Activated naive CD4-positive, alpha-beta T cell (primary cell): ENCODE data around the gene ZNF879.

Source experiments
- DNase-seq, 4 experiments: peaks; one replicate each; lab custom pipeline; 2025; lab: John Stamatoyannopoulos, UW

ZNF879 gene

GRCh38 chr5:179023528-179024189 lies at the start of gene ZNF879:
ZNF879 (plus strand) TSS chr5:179023804; CDS start chr5:179025005, 1,201 bp downstream.
- DNase-seq: peak; percentile 87 to 93 (median 90)

GRCh38 chr5:178981381-178981780 lies 42.2 kb upstream of the ZNF879 start:
- DNase-seq: no peak

- DNase-seq: no peak
Measured at GRCh38 chr5:178982941-178983340, 40.7 kb upstream of the ZNF879 start.

GRCh38 chr5:178983728-178984127 lies 39.9 kb upstream of the ZNF879 start:
- no peak for DNase-seq

DNA sequence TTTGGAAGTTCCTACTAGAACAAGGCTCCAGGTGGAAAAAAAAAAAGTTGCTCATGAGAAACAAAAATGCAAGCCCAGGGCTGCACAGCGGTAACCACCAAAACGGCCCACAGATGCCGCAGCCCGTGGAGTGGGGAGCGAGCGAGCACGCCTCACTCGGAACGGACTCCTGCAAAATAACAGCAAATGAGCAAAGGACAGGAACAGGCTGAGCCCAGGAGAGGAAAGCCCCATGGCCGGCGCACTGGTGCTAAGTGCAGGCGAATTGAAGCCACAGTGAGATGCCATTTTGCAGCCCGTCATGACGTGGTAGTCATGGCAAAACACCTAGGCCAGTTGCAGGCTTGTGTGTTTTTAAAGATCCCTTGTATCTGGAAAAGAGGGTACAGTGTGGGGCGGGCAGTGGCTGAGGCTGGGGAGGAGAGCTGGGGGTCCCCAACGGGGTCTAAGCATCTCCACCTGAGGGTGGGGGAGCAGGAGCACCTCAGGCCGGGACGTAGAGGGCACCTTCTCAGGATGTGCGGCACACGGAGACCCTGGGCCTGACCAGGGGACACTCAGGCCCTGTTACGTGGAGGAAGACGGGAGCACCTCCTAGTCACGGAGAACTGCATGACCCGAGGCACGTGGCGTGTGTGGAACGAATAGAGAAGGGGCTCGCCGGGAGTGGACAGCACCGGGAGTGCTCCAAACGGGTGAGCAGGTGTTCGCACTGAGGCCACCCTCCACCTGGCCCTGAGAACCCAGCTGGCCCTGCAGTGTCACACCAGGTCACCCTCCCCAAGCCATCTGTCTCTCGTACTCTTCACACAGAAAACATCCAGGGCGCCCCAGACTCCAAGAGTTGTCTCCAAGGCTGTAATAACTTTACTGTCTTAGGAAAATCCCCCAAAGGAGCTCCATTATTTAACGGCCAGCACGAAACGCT lies 39.2 kb upstream of the ZNF879 start:
- DNase-seq: no peak

DNA sequence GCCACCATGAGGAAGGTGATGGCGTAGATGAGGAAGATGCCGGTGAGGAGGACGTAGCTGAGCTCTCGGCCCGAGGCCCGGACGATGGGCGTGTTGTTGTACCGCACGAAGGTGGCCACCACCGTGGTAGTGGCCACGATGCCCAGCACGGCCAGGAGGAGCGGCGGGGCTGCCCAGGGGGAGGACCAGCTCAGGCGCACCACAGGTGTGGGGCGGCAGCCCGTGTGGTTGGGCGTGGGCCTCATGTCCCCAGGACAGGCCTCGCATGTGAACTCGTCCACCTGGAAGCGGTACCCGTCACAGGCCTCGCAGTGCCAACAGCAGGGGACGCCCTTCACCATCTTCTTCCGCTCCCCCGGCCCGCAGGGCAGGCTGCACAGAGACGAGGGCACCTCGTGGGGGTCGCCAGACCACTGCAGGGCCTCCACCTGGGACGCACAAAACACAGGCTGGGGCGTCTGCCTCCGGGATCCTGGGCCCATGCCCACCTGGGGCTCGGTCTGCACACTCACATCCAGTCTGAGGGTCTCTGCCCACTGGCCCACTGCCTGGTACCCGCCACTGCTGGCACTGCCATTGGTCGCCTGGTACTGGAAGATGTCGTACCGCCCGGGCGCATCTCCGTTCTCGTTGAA lies 37.2 kb upstream of the ZNF879 start:
- DNase-seq: no peak

- no peak for DNase-seq
Measured at GRCh38 chr5:178988436-178989220, 35.0 kb upstream of the ZNF879 start.

DNA sequence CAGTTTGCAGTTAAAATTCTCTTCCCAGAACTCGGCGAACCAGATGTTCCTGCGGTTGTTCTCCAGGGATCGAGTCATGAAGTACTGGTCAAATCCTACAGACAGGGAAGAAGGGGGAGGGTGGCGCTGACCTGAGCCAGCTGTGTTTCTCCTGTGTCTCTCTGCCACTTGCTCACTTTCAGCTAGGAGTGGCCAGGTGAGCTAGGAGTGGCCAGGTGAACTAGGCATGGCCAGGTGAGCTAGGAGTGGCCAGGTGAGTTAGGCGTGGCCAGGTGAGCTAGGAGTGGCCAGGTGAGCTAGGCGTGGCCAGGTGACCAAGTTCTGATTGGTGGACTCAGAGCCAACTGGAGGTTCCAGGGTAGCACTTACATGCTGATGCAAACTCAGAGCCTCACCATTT lies 34.3 kb upstream of the ZNF879 start:
- no peak for DNase-seq

DNA sequence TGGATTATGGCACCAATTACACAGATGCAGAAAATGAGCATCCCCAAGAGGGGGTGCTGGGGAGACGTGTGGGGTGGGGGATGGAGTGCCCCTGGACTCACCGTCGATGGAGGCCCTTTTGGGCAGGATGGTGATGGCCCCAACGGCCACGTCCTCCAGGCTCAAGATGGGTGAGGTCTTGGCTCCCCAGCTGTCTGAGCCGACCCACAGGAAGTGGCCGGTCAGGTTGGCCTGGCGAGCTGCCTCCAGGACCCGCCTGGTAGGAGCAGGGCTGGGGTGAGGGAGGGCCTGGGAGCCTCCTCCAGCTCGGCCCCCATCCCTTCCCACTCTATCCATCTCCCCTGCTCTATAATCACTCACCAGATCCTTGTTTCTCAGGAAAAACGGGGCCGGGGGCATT lies 33.1 kb upstream of the ZNF879 start:
- no peak for DNase-seq

- no peak for DNase-seq
Measured at GRCh38 chr5:178991190-178992145, 32.1 kb upstream of the ZNF879 start.

GRCh38 chr5:178992291-178992895 lies 31.2 kb upstream of the ZNF879 start:
- no peak for DNase-seq

DNA sequence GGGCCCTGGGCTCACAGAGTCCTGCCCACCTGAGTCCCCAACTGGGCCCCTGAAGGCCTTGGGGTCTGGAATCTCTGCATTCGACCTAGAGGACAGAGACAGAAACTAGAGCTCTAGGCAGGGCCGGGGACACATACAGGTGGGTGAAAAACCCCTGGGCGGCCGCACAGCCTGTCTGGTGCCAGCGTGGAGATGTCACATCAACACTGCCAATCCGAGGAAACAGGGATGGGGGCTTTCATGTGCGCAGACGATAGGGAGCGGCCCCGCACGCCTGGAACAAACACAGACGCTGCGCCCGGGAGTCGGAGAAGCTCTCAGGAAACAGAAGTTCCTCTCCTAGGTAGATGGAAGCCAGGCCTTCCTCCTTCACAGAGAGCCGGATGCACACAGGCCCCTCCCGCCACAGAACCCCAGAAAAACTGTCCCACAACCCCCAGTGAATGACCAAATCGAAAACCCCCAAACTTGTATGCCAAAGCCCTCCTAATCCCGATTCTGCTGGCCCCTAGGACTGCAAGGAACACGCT lies 30.3 kb upstream of the ZNF879 start:
- DNase-seq: no peak

- DNase-seq: no peak
Measured at GRCh38 chr5:178993955-178994579, 29.5 kb upstream of the ZNF879 start.

DNA sequence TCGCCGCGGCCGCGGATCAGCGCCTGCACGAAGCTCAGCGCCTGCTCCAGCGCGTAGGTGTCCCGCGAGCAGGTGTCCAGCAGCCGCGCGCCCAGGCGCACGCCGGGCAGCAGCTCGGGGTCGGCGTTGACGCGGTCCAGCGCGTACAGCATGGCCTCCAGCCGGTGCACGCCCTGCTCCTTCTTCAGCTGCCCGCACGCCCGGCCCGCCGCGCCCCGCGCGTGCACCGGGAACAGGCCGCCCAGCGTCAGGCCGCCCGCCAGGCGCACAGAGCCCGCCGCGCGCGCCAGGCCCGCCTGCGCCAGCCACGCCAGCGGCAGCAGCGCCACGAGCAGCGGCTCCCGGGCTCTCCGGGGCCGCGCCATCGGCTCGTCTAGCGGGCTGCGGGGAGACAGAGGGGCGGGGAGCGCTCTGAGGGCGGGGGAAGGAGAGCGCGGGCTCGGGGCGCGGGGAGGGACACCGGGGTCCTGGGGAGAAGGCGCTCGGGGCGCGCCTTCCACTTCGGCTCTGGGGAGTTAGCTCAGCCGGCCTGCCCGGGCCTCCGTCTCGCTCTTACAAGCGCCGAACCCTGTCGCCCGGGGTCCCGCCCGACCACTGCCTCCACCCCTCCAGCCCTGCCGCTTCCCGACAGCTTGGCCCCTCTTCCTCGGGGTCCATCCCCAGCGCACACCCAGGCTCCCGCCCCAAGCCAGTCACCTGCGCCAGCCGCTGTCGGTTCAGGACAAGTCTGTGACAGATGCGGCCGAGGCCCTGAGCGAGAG lies 28.8 kb upstream of the ZNF879 start, which contains the start of gene GRM6:
Gene GRM6, minus strand, starts transcription at position 741 of the 761 bp plus-strand sequence. Its CDS starts 376 bp downstream, at position 365.
- DNase-seq: no peak

DNA sequence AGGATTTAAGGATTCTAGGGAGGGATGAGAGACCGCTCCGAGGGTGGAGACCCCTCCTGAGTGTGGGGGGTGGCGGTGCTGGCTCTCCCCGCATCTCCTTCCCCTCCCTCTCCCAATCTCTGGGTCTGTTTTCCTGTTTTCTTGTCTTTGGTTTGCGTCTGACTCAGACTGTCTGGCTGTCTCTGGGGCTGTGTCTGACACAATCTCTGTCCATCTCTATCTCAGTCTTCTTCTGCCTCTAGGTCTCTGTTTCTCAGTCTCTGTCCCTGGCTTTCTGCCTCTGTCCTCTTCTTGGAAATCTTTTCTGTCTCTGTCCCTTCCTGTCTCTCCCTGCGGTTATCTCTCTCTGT lies 28.3 kb upstream of the ZNF879 start:
- no peak for DNase-seq

DNA sequence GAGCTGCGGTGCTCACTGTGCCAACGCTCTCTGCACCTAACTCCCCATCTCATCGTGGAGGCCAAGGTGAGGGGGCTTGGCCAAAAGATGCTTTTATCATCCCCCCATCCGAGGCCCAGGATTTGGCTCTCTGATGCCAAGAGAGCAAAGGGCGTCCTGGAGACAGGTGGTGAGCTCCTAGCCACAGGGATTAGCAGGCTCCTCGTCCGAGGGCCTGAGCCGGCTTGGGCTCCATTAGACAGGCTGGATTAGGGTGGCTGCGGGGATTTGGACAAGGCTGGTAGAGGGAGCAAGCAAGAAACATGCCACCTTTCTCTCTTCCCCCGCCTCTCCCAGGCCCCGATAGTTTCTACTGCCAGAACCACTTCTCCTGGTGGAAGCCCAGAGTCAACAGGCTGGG lies 27.4 kb upstream of the ZNF879 start:
- DNase-seq: no peak

GRCh38 chr5:178997191-178997590 lies 26.4 kb upstream of the ZNF879 start:
- no peak for DNase-seq

DNA sequence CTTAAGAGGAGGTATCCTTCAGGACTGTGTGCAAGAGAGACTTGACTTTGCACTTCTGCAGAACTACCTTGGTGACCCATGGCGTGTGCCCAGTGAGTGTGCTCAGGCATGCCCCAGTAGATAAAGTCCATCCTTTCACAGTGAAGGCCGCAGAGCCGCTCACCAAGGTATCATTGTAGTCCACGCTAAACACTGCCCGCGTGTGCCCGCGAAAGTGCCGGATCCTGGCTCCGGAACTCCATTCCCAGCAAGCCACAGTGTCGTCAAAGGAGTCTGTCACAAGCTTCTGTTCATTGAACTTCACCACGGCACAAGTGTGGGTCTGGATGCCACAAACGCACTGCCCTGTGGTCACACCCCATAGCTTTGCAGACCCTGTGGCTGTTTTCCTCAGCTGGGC lies 25.2 kb upstream of the ZNF879 start:
- no peak for DNase-seq

GRCh38 chr5:179006564-179006963 lies 17.0 kb upstream of the ZNF879 start:
- DNase-seq: no peak
